GM19193 (cell line): ENCODE results near the gene DEXI.

Source experiments
- POLR2A ChIP-seq: IDR thresholded peaks from 4 replicates; pipeline ENCODE4 v1.6.1; 2011; ENCODE audit not compliant: insufficient read depth, insufficient read length; ENCODE audit errors: extremely low read depth

DEXI gene

GRCh38 chr16:10942352-10943063, at the start of gene DEXI:
TSS of gene DEXI (minus strand) at chr16:10942468. CDS start at chr16:10942005, 463 bp downstream.
- peak; percentile 70 for TF ChIP-seq POLR2A

- TF ChIP-seq POLR2A: no peak
These were observed 48.1 kb upstream of the DEXI start for GRCh38 chr16:10990378-10990777.

GRCh38 chr16:10989559-10989958, 47.3 kb upstream of the DEXI start:
- no peak for TF ChIP-seq POLR2A

- no peak for TF ChIP-seq POLR2A
These were observed 46.6 kb upstream of the DEXI start for GRCh38 chr16:10988879-10989278.

- TF ChIP-seq POLR2A: no peak
These were observed 46.0 kb upstream of the DEXI start for GRCh38 chr16:10988164-10988803.

GRCh38 chr16:10987361-10988163, 45.3 kb upstream of the DEXI start:
- TF ChIP-seq POLR2A: no peak

- TF ChIP-seq POLR2A: no peak
These were observed 42.2 kb upstream of the DEXI start for GRCh38 chr16:10984509-10984908.

- no peak for TF ChIP-seq POLR2A
These were observed 40.9 kb upstream of the DEXI start for GRCh38 chr16:10983159-10983558.

- no peak for TF ChIP-seq POLR2A
These were observed 40.3 kb upstream of the DEXI start for GRCh38 chr16:10982465-10983150.

GRCh38 chr16:10981697-10982216, 39.5 kb upstream of the DEXI start:
- TF ChIP-seq POLR2A: no peak

GRCh38 chr16:10980813-10981212, 38.5 kb upstream of the DEXI start:
- no peak for TF ChIP-seq POLR2A

GRCh38 chr16:10979717-10980601, 37.7 kb upstream of the DEXI start:
- no peak for TF ChIP-seq POLR2A

GRCh38 chr16:10978871-10979446, 36.7 kb upstream of the DEXI start:
- no peak for TF ChIP-seq POLR2A
